Mammary epithelial cell (primary cell): Measurements from ENCODE around the gene TPX2.

ENCODE experiments used
- CTCF ChIP-seq, 2 donors: IDR thresholded peaks in 1 of 2; conservative IDR thresholded peaks in 1 of 2; 2 replicates each; pipeline ENCODE4 v1.5.1; 2011 to 2012; ENCODE audit warnings: inconsistent platforms in 2 of 2, low read length in 2 of 2, mild to moderate bottlenecking in 2 of 2, control low read depth in 1 of 2, low read depth in 1 of 2; ENCODE audit not compliant: insufficient read depth in 1 of 2; ENCODE audit errors: extremely low read depth in 1 of 2
- EZH2 ChIP-seq: IDR thresholded peaks from 2 replicates; pipeline ENCODE4 v1.6.1; 2012; ENCODE audit warnings: low read length, inconsistent platforms, borderline replicate concordance

- TF ChIP-seq CTCF (conservative IDR thresholded peaks at IDR 0.05 in 1 of 2, IDR thresholded peaks at IDR 0.05 in 1 of 2; ENCODE audit: extremely low read depth in 1 of 2, insufficient read depth in 1 of 2, low read depth in 1 of 2, low read length in 2 of 2): no peak
- TF ChIP-seq EZH2: no peak
Measured at GRCh38 chr20:31760519-31761240, 21.6 kb downstream of the TPX2 start.
